HG03175 (cell line): ENCODE measurements around the gene RBCK1.

Experiments used
- ATAC-seq: cut with Tn5 transposase; IDR thresholded peaks from one replicate; pipeline ENCODE4 v1.9.1; 2021; ENCODE audit warnings: mild to moderate bottlenecking, moderate library complexity; ENCODE audit not compliant: unreplicated experiment

Gene RBCK1

GRCh38 chr20:396619-397431 is 11.3 kb upstream of the RBCK1 start:
- no peak for ATAC-seq

DNA sequence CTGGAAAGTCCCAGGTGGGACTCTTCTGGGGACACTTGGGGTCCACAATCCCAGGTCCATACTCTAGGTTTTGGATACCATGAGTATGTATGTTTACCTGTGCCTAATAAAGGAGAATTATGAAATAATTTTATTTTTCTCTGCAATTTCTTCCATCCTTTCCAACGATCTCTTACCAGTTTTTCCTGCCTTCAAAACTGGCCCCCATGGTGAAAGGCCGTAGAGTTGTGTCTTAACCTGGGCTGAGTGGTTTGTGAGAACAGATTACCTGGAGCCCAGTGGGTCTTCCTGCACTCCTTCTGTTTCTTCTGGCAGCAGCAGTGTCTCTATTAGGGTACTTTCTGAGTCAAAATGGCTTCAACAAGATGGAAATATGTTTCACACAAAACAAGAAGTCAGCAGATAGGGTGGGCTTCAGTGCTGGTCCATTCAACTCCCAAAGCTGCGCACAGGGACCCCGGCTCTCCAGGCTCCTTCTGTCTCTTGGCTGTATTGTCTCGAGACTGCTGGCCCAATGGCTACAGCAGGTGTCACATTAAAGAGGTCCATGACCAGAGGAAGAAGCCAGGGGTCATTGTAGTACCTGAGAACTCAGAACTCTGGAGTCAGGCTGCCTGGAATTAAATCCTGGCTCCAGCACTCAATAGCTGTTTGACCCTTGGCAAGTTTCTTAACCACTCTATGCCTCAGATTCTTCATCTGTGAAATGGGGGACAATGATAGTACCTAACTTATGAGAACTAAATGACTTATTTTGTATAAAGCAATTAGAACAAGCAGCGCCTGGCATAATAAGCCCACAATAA is 10.5 kb upstream of the RBCK1 start:
- ATAC-seq = no peak

GRCh38 chr20:399182-399707 is 8.9 kb upstream of the RBCK1 start:
- ATAC-seq = no peak

DNA sequence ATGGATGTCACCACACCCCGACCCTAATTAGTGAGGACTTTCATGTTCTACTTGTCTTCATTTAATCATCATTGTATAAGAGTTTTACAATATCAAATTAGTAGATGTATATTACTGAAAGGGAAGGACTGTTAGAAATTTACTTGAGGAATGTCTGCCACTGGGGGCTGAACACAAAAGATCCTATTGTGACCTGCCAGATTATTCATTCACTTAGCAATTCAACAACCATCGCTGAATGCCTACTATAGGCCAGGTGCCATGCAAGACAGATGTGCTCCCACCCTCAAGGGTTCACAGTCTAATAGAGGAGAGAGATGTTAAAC is 8.0 kb upstream of the RBCK1 start:
- ATAC-seq = no peak

GRCh38 chr20:400454-401275 is 7.4 kb upstream of the RBCK1 start:
- ATAC-seq = no peak

- ATAC-seq = no peak
Observed at GRCh38 chr20:401682-402495, 6.2 kb upstream of the RBCK1 start.

- ATAC-seq = no peak
Observed at GRCh38 chr20:402496-402885, 5.6 kb upstream of the RBCK1 start.

DNA sequence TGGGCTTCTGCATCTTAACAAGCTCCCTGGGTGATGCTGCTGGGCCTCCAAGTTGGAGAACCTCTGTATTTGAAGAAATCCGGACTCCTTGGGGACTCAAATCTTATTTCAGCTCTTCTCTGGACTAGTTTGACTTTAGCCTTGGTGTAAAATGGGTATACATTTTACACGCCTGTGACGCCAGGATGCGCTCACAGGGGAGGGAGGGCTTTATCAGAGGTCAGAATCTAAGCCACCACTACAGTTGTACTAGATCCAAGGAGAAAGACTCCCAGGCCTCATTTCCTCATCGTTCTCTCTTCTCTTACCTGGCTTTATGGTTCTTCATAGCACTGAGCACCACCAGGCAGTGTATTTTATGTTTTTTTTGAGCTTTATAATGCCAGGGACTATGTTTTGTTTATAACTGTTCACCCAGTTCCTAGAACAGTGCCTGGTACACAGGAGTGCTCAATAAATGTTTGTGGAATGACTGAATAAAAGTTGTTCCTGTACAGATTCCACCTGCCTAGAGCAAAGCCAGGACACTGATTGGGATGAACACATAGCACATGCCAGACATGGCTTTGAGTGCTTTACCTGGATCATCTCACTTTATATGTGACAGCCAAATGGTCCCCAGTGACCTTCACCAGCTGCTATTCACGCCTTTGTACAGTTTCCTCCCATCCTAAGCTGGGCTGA is 5.1 kb upstream of the RBCK1 start:
- no peak for ATAC-seq

DNA sequence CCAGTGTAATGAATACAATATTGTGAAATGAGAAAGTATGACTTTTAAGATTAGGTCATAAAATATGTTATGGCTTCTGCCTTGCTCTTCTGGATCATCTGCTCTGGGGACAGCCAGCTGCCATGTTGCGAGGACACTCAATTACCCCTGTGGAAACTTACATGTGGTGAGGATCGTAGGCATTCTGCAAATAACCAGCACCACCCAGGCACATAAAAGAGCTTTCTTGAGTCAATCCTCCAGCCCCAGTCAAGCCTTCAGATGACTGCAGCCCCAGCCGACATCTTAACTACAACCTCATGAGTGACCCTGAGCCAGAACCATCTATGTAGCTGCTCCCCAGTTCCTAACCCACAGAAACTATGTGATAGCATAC is 4.5 kb upstream of the RBCK1 start:
- ATAC-seq = no peak

- ATAC-seq = no peak
Observed at GRCh38 chr20:404088-404487, 4.0 kb upstream of the RBCK1 start.

- no peak for ATAC-seq
Observed at GRCh38 chr20:406200-407132, 1.6 kb upstream of the RBCK1 start.

- peak; percentile 59 for ATAC-seq
Observed at GRCh38 chr20:407133-407952, 756 bp upstream of the RBCK1 start.

- peak; percentile 13 for ATAC-seq
Observed at GRCh38 chr20:408843-409696, 971 bp downstream of the RBCK1 start.

DNA sequence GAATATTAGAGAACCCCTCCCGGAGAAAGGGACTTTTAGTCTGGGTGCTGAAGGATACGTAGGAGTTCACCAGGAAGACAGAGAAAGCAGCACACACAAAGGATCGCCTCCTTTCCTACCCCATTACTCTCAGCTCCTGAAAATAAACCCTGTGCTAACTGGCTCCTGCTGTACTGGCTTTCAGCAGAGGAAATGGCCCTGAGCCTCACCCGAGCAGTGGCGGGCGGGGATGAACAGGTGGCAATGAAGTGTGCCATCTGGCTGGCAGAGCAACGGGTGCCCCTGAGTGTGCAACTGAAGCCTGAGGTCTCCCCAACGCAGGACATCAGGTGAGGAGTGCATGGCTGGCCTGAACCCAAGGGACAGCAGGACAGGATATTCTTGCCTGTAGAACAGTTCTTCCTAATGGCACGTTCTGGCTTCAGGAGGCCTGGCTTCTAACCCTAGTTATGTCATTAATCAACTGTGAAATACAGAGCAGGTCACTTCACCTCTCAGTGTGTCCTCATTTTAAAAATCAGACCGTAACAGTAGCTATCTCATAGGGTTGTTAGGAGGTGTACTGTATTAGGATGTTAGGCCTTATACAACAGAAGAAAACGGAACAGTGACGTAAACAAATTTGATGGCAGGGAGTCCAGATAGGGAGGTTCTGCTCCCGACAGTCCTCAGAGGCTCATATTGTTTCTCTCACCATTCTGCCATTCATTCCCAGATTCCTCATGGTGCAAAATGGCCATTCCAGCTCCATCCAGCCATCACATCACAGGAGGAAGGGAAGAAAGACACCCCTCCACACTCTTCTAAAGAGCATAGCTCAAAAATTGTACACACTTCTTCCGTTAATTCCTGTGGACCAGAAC is 1.8 kb downstream of the RBCK1 start:
- no peak for ATAC-seq

DNA sequence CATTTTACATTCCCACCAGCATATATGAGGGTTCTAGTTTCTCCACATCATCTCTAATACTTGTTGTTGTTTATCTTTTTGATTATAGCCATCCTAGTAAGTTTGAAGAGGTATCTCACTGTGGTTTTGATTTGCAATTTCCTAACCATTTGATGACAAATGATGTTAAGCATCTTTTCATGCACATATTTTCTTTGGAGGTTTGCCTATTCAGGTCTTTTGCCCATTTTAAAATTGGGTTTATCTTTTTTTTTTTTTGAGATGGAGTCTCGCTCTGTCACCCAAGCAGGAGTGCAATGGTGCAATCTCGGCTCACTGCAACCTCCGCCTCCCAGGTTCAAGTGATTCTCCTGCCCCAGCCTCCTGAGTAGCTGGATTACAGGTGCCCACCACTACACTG is 4.0 kb downstream of the RBCK1 start:
- no peak for ATAC-seq

DNA sequence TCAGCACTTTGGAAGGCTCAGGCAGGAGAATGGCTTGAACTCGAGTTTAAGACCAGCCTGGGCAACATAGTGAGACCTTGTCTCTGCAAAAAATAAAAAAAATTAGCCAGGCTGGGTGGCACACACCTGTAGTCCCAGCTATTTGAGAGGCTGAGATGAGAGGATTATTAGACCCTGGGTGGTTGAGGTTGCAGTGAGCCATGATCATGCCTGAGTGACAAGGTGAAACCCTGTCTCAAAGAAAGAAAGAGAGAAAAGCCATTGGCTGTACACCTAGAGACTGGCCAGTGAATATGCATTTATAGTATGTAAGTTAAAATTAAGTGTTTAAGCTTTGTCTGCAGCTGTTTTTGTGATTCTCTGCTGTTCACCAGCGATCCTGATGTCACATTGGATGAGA is 6.1 kb downstream of the RBCK1 start:
- no peak for ATAC-seq
